OCI-LY1 (cell line): ENCODE data around the gene NMRK1.

ENCODE experiments used
- H2AFZ ChIP-seq: fragments of 200-600 bp; sonication (generic), shearing (Covaris generic); 2 replicates; pipeline ENCODE4 v1.6.0; 2014; ENCODE audit warnings: antibody characterized with exemption, mild to moderate bottlenecking, low read length
- H3F3A ChIP-seq: fragments of 200-600 bp; sonication (generic), shearing (Covaris generic); 2 replicates; pipeline ENCODE4 v1.6.0; 2014; ENCODE audit warnings: mild to moderate bottlenecking, antibody characterized with exemption, low read length, moderate library complexity; ENCODE audit not compliant: insufficient read depth
- H3K27ac ChIP-seq: fragments of 200-600 bp; sonication (generic); 2 replicates; pipeline ENCODE4 v1.5.1; 2014; ENCODE audit warnings: low read length, mixed run types, mild to moderate bottlenecking, low read depth; ENCODE audit not compliant: poor library complexity, severe bottlenecking
- H3K27me3 ChIP-seq: fragments of 200-600 bp; sonication (generic); 2 replicates; pipeline ENCODE4 v1.6.0; 2014; ENCODE audit warnings: antibody characterized with exemption, mild to moderate bottlenecking, low read length, moderate library complexity; ENCODE audit not compliant: insufficient read depth
- H3K36me3 ChIP-seq: fragments of 200-600 bp; sonication (generic); 2 replicates; pipeline ENCODE4 v1.6.1; 2014; ENCODE audit warnings: mild to moderate bottlenecking, antibody characterized with exemption, low read length, moderate library complexity, mixed read lengths; ENCODE audit not compliant: insufficient read depth
- H3K4me1 ChIP-seq: fragments of 200-600 bp; sonication (generic); 2 replicates; pipeline ENCODE4 v1.5.1; 2014; ENCODE audit warnings: mild to moderate bottlenecking, low read length, moderate library complexity; ENCODE audit not compliant: insufficient read depth, severe bottlenecking
- H3K4me2 ChIP-seq: fragments of 200-600 bp; sonication (generic), shearing (Covaris generic); 2 replicates; pipeline ENCODE4 v1.6.1; 2014; ENCODE audit warnings: low read length
- H3K4me3 ChIP-seq: fragments of 200-600 bp; sonication (generic); 2 replicates; pipeline ENCODE4 v1.5.1; 2014; ENCODE audit warnings: low read length, low read depth, mild to moderate bottlenecking, mixed read lengths; ENCODE audit not compliant: poor library complexity, severe bottlenecking
- H3K79me2 ChIP-seq: fragments of 200-600 bp; shearing (Covaris generic); 2 replicates; pipeline ENCODE4 v1.6.1; 2016; ENCODE audit warnings: mixed run types, low read length, mixed read lengths; ENCODE audit not compliant: insufficient read depth
- H3K9ac ChIP-seq: fragments of 200-600 bp; sonication (generic), shearing (Covaris generic); 2 replicates; pipeline ENCODE4 v1.6.1; 2014; ENCODE audit warnings: mild to moderate bottlenecking, low read length, mixed read lengths
- H3K9me2 ChIP-seq: fragments of 200-600 bp; sonication (generic), shearing (Covaris generic); 2 replicates; pipeline ENCODE4 v1.6.1; 2014; ENCODE audit warnings: low read depth, mild to moderate bottlenecking, low read length, mixed read lengths
- H3K9me3 ChIP-seq: fragments of 200-600 bp; shearing (Covaris generic); 2 replicates; pipeline ENCODE4 v1.6.1; 2014; ENCODE audit warnings: low read length, mixed read lengths
- H4K20me1 ChIP-seq: fragments of 200-600 bp; sonication (generic), shearing (Covaris generic); 2 replicates; pipeline ENCODE4 v1.6.0; 2016; ENCODE audit warnings: mild to moderate bottlenecking, low read length; ENCODE audit not compliant: insufficient read depth
- CTCF ChIP-seq: fragments of 200-600 bp; sonication (generic), shearing (Covaris generic); IDR thresholded peaks from 2 replicates; pipeline ENCODE4 v1.5.1; 2017; ENCODE audit warnings: mild to moderate bottlenecking, antibody characterized with exemption, low read length, moderate library complexity, mixed read lengths
- EZH2 ChIP-seq: fragments of 200-600 bp; sonication (generic), shearing (Covaris generic); IDR thresholded peaks from 2 replicates; pipeline ENCODE4 v1.8.0; 2017; ENCODE audit warnings: borderline replicate concordance, mixed run types, mild to moderate bottlenecking, antibody characterized with exemption, low read length, moderate library complexity, mixed read lengths

The NMRK1 gene

GRCh38 chr9:75089373-75089766, 1.4 kb upstream of the NMRK1 start:
- Histone ChIP-seq H4K20me1 (no peaks in the 10 kb centered on the region), H3K27me3 (no peaks in the 10 kb centered on the region), H2AFZ (no peak overlapping the region), H3K36me3 (0 out of 2 replicates have a peak, but pooled peaks cover 4% of the 10 kb centered on the region), H3K4me3 (peak overlapping the region; percentile 98), H3K4me1 (peaks cover 66% of the 10 kb centered on the region), H3K9ac (peak overlapping the region; percentile 93), H3K79me2 (peaks cover 65% of the 10 kb centered on the region), H3K9me2 (no peaks in the 10 kb centered on the region), H3K27ac (peak overlapping the region; percentile 84), H3K4me2 (peak overlapping the region; percentile 71), H3F3A (0 out of 2 replicates have a peak, but pooled peaks cover 5% of the 10 kb centered on the region), H3K9me3 (no peaks in the 10 kb centered on the region)
- TF ChIP-seq EZH2, result no peak
- TF ChIP-seq CTCF, result no peak

- Histone ChIP-seq H3K9me2 (no peaks in the 10 kb centered on the region), H3K4me3 (peak overlapping the region; percentile 98), H3K36me3 (0 out of 2 replicates have a peak, but pooled peaks cover 4% of the 10 kb centered on the region), H3K9me3 (no peaks in the 10 kb centered on the region), H4K20me1 (no peaks in the 10 kb centered on the region), H3K79me2 (peaks cover 59% of the 10 kb centered on the region), H3F3A (0 out of 2 replicates have a peak, but pooled peaks cover 5% of the 10 kb centered on the region), H3K4me1 (peaks cover 66% of the 10 kb centered on the region), H3K27ac (peak overlapping the region; percentile 84), H3K9ac (peak overlapping the region; percentile 93), H3K27me3 (no peaks in the 10 kb centered on the region), H3K4me2 (peak overlapping the region; percentile 71), H2AFZ (no peak overlapping the region)
- TF ChIP-seq CTCF, result no peak
- no peak for TF ChIP-seq EZH2
Observed at GRCh38 chr9:75088646-75089372, 854 bp upstream of the NMRK1 start.

GRCh38 chr9:75087289-75087823, 599 bp downstream of the NMRK1 start:
- no peaks in the 10 kb centered on the region for H4K20me1 ChIP-seq
- no peaks in the 10 kb centered on the region for H3K27me3 ChIP-seq
- peak overlapping the region; percentile 85 for H3K4me2 ChIP-seq
- H3K4me3 ChIP-seq, result peak overlapping the region; percentile 98
- H3K79me2 ChIP-seq, result peaks cover 47% of the 10 kb centered on the region
- TF ChIP-seq CTCF, result no peak
- no peak for TF ChIP-seq EZH2
- no peaks in the 10 kb centered on the region for H3K9me3 ChIP-seq
- H3K36me3 ChIP-seq, result peaks cover 10% of the 10 kb centered on the region; the same call in 1 of the 2 replicates
- H3K27ac ChIP-seq, result peak overlapping the region; percentile 94
- H2AFZ ChIP-seq, result peak overlapping the region; percentile 49; the same call in 1 of the 2 replicates
- peak overlapping the region; percentile 95 for H3K9ac ChIP-seq
- 0 out of 2 replicates have a peak, but pooled peaks cover 5% of the 10 kb centered on the region for H3F3A ChIP-seq
- H3K4me1 ChIP-seq, result peaks cover 68% of the 10 kb centered on the region
- H3K9me2 ChIP-seq, result no peaks in the 10 kb centered on the region
